Spinal cord (tissue), 4 donors: ENCODE results near the gene ZNF597. TPM values are rescaled to one million over a fixed set of nuclear protein-coding genes. Genes with fewer than 3 reads are reported as not detected.

Experiments used
- polyA plus RNA-seq, 2 donors: library from polyadenylated mRNA; unstranded; fragments of 120-200 nt; gene quantifications; one replicate each; pipeline ENCODE4 v1.2.1, GENCODE V29; 2013; ENCODE audit not compliant: insufficient read length in 2 of 2
- small RNA-seq: library from RNA; depleted of rRNA; stranded (forward); fragments of <200 nt; gene quantifications from one replicate; pipeline ENCODE3, GENCODE V24; 2014; ENCODE audit warnings: low replicate concordance
- total RNA-seq, 2 donors: library from RNA; depleted of rRNA in 1 of 2; stranded (reverse); fragments of 120-200 nt in 1 of 2; fragments of >200 nt in 1 of 2; gene quantifications; one replicate each; pipeline versions ENCODE4 v1.2.3 to v1.2.4, GENCODE V29; 2013 to 2014

Gene ZNF597
- total and polyA plus RNA-seq, 4 donors = 3.3 to 5.0 (median 3.8) TPM

Small RNAs within 50 kb of the gene (small RNA-seq; reads per million reads assigned to genes)
- not detected for gene MIR6126

Other genes starting within 250 kb of the ZNF597 start
- gene ZNF200, start 208.3 kb downstream of the ZNF597 start, total RNA-seq = 10 to 100 TPM in 1 of 2 donors, 1 to 10 TPM in 1; 9.8 to 14.9 TPM
- gene ZNF200, start 208.3 kb downstream of the ZNF597 start, polyA plus RNA-seq = 10 to 100 TPM in 1 of 2 donors, 1 to 10 TPM in 1; 9.8 to 11.1 TPM
- 1 to 10 TPM in 1 of 2 donors, under 1 TPM in 1; 0.33 to 1.8 TPM for gene MEFV, start 186.9 kb downstream of the ZNF597 start, total RNA-seq
- under 1 TPM; 0.29 to 0.36 TPM for gene MEFV, start 186.9 kb downstream of the ZNF597 start, polyA plus RNA-seq
- gene ZNF263, start 160.0 kb downstream of the ZNF597 start, total RNA-seq = 10 to 100 TPM; 34.5 to 44.8 TPM
- 10 to 100 TPM; 30.0 to 30.2 TPM for gene ZNF263, start 160.0 kb downstream of the ZNF597 start, polyA plus RNA-seq
- 10 to 100 TPM; 20.3 to 23.8 TPM for gene TIGD7, start 138.1 kb downstream of the ZNF597 start, total RNA-seq
- 10 to 100 TPM; 12.0 to 14.0 TPM for gene TIGD7, start 138.1 kb downstream of the ZNF597 start, polyA plus RNA-seq
- gene ZNF75A, start 138.0 kb downstream of the ZNF597 start, total RNA-seq = 10 to 100 TPM; 39.8 to 54.8 TPM
- 10 to 100 TPM; 40.5 to 53.6 TPM for gene ZNF75A, start 138.0 kb downstream of the ZNF597 start, polyA plus RNA-seq
- 1 to 10 TPM in 1 of 2 donors, under 1 TPM in 1; 0.55 to 1.3 TPM for gene OR2C1, start 87.6 kb downstream of the ZNF597 start, total RNA-seq
- under 1 TPM; 0.48 to 0.86 TPM for gene OR2C1, start 87.6 kb downstream of the ZNF597 start, polyA plus RNA-seq
- gene ZSCAN32, start 42.5 kb downstream of the ZNF597 start, total RNA-seq = 10 to 100 TPM in 1 of 2 donors, 1 to 10 TPM in 1; 9.7 to 16.1 TPM
- 10 to 100 TPM; 17.7 to 18.2 TPM for gene ZSCAN32, start 42.5 kb downstream of the ZNF597 start, polyA plus RNA-seq
- gene ZNF174, start 42.3 kb downstream of the ZNF597 start, total RNA-seq = 10 to 100 TPM in 1 of 2 donors, 1 to 10 TPM in 1; 8.6 to 15.8 TPM
- gene ZNF174, start 42.3 kb downstream of the ZNF597 start, polyA plus RNA-seq = 10 to 100 TPM; 13.3 to 15.2 TPM
- 10 to 100 TPM; 14.8 to 18.5 TPM for gene NAA60, start 176 bp upstream of the ZNF597 start, total RNA-seq
- gene NAA60, start 176 bp upstream of the ZNF597 start, polyA plus RNA-seq = 10 to 100 TPM; 65.3 to 71.3 TPM
- gene C16orf90, start 52.0 kb upstream of the ZNF597 start, total RNA-seq = not detected
- not detected for gene C16orf90, start 52.0 kb upstream of the ZNF597 start, polyA plus RNA-seq
- gene CLUAP1, start 57.5 kb upstream of the ZNF597 start, total RNA-seq = 10 to 100 TPM; 29.0 to 50.7 TPM
- gene CLUAP1, start 57.5 kb upstream of the ZNF597 start, polyA plus RNA-seq = 10 to 100 TPM; 42.1 to 50.4 TPM
- gene NLRC3, start 133.9 kb upstream of the ZNF597 start, total RNA-seq = under 1 TPM; 0.59 to 0.88 TPM
- 1 to 10 TPM; 2.3 to 3.3 TPM for gene NLRC3, start 133.9 kb upstream of the ZNF597 start, polyA plus RNA-seq
- 1 to 10 TPM; 6.2 to 6.9 TPM for gene SLX4, start 168.1 kb upstream of the ZNF597 start, total RNA-seq
- 10 to 100 TPM; 10.5 to 15.7 TPM for gene SLX4, start 168.1 kb upstream of the ZNF597 start, polyA plus RNA-seq
- gene DNASE1, start 211.2 kb upstream of the ZNF597 start, total RNA-seq = 10 to 100 TPM; 23.5 to 29.2 TPM
- gene DNASE1, start 211.2 kb upstream of the ZNF597 start, polyA plus RNA-seq = 10 to 100 TPM; 24.2 to 37.6 TPM